Measurements from ENCODE around the gene MYD88. TPM values are rescaled to one million over a fixed set of nuclear protein-coding genes. Genes with fewer than 3 reads are reported as not detected.

Gene MYD88
- total RNA-seq, 1 donor from 2014 or later, result 55.8 TPM

GRCh38 chr3:38097446-38098375 is 40.8 kb upstream of the MYD88 start:
- no peaks in the 10 kb centered on the region for H3K36me3 Mint-ChIP-seq (ENCODE audit: low read depth, unreplicated experiment)
- Histone ChIP-seq H3K9me3 (ENCODE audit: insufficient read depth, low read depth, low read length) (no peaks in the 10 kb centered on the region), H3K27ac (ENCODE audit: low read depth, low read length) (no peak overlapping the region), H3K36me3 (ENCODE audit: insufficient read depth, low read length) (no peaks in the 10 kb centered on the region), H2AFZ (ENCODE audit: low read depth, low read length) (no peak overlapping the region), H3K4me1 (ENCODE audit: insufficient read depth, low read length) (no peaks in the 10 kb centered on the region), H4K20me1 (ENCODE audit: insufficient read depth, low read length) (no peaks in the 10 kb centered on the region), H3K4me2 (ENCODE audit: low read length) (no peak overlapping the region), H3K9ac (ENCODE audit: low read length) (no peak overlapping the region), H3K4me3 (ENCODE audit: insufficient read depth, low read depth, low read length) (no peak overlapping the region), H3K79me2 (ENCODE audit: insufficient read depth, low read length) (no peaks in the 10 kb centered on the region), H3K27me3 (ENCODE audit: insufficient read depth, low read length) (peaks cover 5% of the 10 kb centered on the region)
- H3K9me3 Mint-ChIP-seq (ENCODE audit: unreplicated experiment), result no peaks in the 10 kb centered on the region
- no peak overlapping the region for H3K4me3 Mint-ChIP-seq (ENCODE audit: unreplicated experiment)
- H3K4me1 Mint-ChIP-seq (ENCODE audit: low read depth, unreplicated experiment), result peaks cover 3% of the 10 kb centered on the region
- DNase-seq (ENCODE audit: low read depth), result no peak
- no peak for TF ChIP-seq CTCF (IDR thresholded peaks at IDR 0.05; ENCODE audit: insufficient read depth, low read depth, low read length)
- TF ChIP-seq EZH2 (IDR thresholded peaks at IDR 0.05; ENCODE audit: insufficient read depth, low read length), result no peak
- H3K27ac Mint-ChIP-seq (ENCODE audit: unreplicated experiment), result no peak overlapping the region
- peaks cover 37% of the 10 kb centered on the region for H3K27me3 Mint-ChIP-seq (ENCODE audit: low read depth, unreplicated experiment)
- no peak for FAIRE-seq

GRCh38 chr3:38098376-38098723 is 40.1 kb upstream of the MYD88 start:
- H3K27ac Mint-ChIP-seq (ENCODE audit: unreplicated experiment), result no peak overlapping the region
- DNase-seq (ENCODE audit: low read depth), result no peak

More at GRCh38 chr3:38098376-38098723, 40.1 kb upstream of the MYD88 start:
- Mint-ChIP-seq H3K36me3 (ENCODE audit: low read depth, unreplicated experiment) (no peaks in the 10 kb centered on the region), H3K4me1 (ENCODE audit: low read depth, unreplicated experiment) (peaks cover 3% of the 10 kb centered on the region), H3K27me3 (ENCODE audit: low read depth, unreplicated experiment) (peaks cover 35% of the 10 kb centered on the region), H3K4me3 (ENCODE audit: unreplicated experiment) (no peak overlapping the region), H3K9me3 (ENCODE audit: unreplicated experiment) (no peaks in the 10 kb centered on the region)
- no peak overlapping the region for H3K27ac ChIP-seq (ENCODE audit: low read depth, low read length)
- H3K4me3 ChIP-seq (ENCODE audit: insufficient read depth, low read depth, low read length), result no peak overlapping the region
- no peak overlapping the region for H2AFZ ChIP-seq (ENCODE audit: low read depth, low read length)
- H3K79me2 ChIP-seq (ENCODE audit: insufficient read depth, low read length), result no peaks in the 10 kb centered on the region
- H4K20me1 ChIP-seq (ENCODE audit: insufficient read depth, low read length), result no peaks in the 10 kb centered on the region
- no peak for FAIRE-seq
- H3K27me3 ChIP-seq (ENCODE audit: insufficient read depth, low read length), result peaks cover 5% of the 10 kb centered on the region
- H3K4me1 ChIP-seq (ENCODE audit: insufficient read depth, low read length), result no peaks in the 10 kb centered on the region
- H3K36me3 ChIP-seq (ENCODE audit: insufficient read depth, low read length), result no peaks in the 10 kb centered on the region
- no peaks in the 10 kb centered on the region for H3K9me3 ChIP-seq (ENCODE audit: insufficient read depth, low read depth, low read length)
- H3K4me2 ChIP-seq (ENCODE audit: low read length), result no peak overlapping the region
- no peak overlapping the region for H3K9ac ChIP-seq (ENCODE audit: low read length)
- TF ChIP-seq CTCF (IDR thresholded peaks at IDR 0.05; ENCODE audit: insufficient read depth, low read depth, low read length) (no peak), EZH2 (IDR thresholded peaks at IDR 0.05; ENCODE audit: insufficient read depth, low read length) (no peak)

Data from astrocyte (in vitro differentiated cells and primary cell).